Caco-2 (cell line): ENCODE measurements around the gene TMEM184B. TPM values are rescaled to one million over a fixed set of nuclear protein-coding genes. Genes with fewer than 3 reads are reported as not detected.

Source experiments
- BruUV-seq: library from RNA; stranded (reverse); fragments of 400-500 nt; replicated peaks from 2 replicates; lab custom pipeline; 2021; lab: Mats Ljungman, UMichigan
- CTCF ChIA-PET: fragments of 300-600 bp; sonication (Branson Sonifier 250); formaldehyde crosslinking; loops from one replicate; lab custom pipeline; 2022; ENCODE audit warnings: antibody characterized with exemption; lab: Charles Lee
- POLR2A ChIA-PET: fragments of 300-600 bp; sonication (Branson Sonifier 250); formaldehyde crosslinking; loops from one replicate; lab custom pipeline; 2022; ENCODE audit warnings: antibody characterized with exemption; lab: Charles Lee
- DNase-seq, 2 experiments: peaks; one replicate each; pipeline versions ENCODE4 v3.0.0 to v3.0.0-alpha.2; 2020 to 2022
- H3K27me3 ChIP-seq: replicated peaks from 2 replicates; pipeline ENCODE4 v1.6.0; 2011; ENCODE audit warnings: low read length; ENCODE audit not compliant: control insufficient read depth, insufficient read depth
- H3K36me3 ChIP-seq: 2 replicates; pipeline ENCODE4 v1.5.1; 2011; ENCODE audit warnings: low read length; ENCODE audit not compliant: control insufficient read depth, insufficient read depth
- H3K4me1 ChIP-seq: fragments of 250-450 bp; sonication (Bioruptor Pico); 2 replicates; pipeline ENCODE4 v1.5.1; 2020; ENCODE audit warnings: mild to moderate bottlenecking
- H3K4me3 ChIP-seq: 2 replicates; pipeline ENCODE4 v1.5.1; 2011; ENCODE audit warnings: low read depth, mild to moderate bottlenecking, control low read depth, low read length
- H3K9me3 ChIP-seq: fragments of 250-450 bp; sonication (Bioruptor Pico); 2 replicates; pipeline ENCODE4 v1.5.1; 2020; ENCODE audit warnings: mild to moderate bottlenecking, moderate library complexity
- H3K27ac Mint-ChIP-seq: one replicate; pipeline ENCODE4 v1.8.0; 2022; ENCODE audit warnings: mixed read lengths; ENCODE audit not compliant: unreplicated experiment
- H3K27me3 Mint-ChIP-seq: one replicate; pipeline ENCODE4 v1.8.0; 2022; ENCODE audit warnings: mixed read lengths; ENCODE audit not compliant: insufficient read depth, unreplicated experiment
- H3K36me3 Mint-ChIP-seq: one replicate; pipeline ENCODE4 v1.8.0; 2022; ENCODE audit warnings: mild to moderate bottlenecking, mixed read lengths; ENCODE audit not compliant: insufficient read depth, unreplicated experiment
- H3K4me1 Mint-ChIP-seq: one replicate; pipeline ENCODE4 v1.8.0; 2022; ENCODE audit warnings: low read depth, mixed read lengths; ENCODE audit not compliant: unreplicated experiment
- H3K4me3 Mint-ChIP-seq: one replicate; pipeline ENCODE4 v1.8.0; 2022; ENCODE audit warnings: mild to moderate bottlenecking, moderate library complexity, mixed read lengths; ENCODE audit not compliant: unreplicated experiment
- H3K9me3 Mint-ChIP-seq: one replicate; pipeline ENCODE4 v1.8.0; 2022; ENCODE audit warnings: mixed read lengths; ENCODE audit not compliant: unreplicated experiment
- CTCF ChIP-seq, 2 experiments: fragments of 200-600 bp in 1 of 2; IDR thresholded peaks; 1 replicate in 1 of 2; 2 replicates in 1 of 2; pipeline versions ENCODE4 v1.5.1 to v1.8.0; 2011 to 2022; ENCODE audit warnings: antibody characterized with exemption in 1 of 2, control low read depth in 1 of 2, inconsistent platforms in 1 of 2, low read depth in 1 of 2, low read length in 1 of 2, mild to moderate bottlenecking in 1 of 2, moderate library complexity in 1 of 2; ENCODE audit not compliant: insufficient read depth in 1 of 2, severe bottlenecking in 1 of 2, unreplicated experiment in 1 of 2
- intact Hi-C: fragments of 100-400 bp; cut with micrococcal nuclease; formaldehyde crosslinking; loops from one replicate; pipeline ENCODE4 v1.10.0; 2022; ENCODE audit not compliant: unreplicated experiment
- total RNA-seq: library from RNA; stranded (reverse); gene quantifications from 2 replicates; pipeline ENCODE4 v1.2.3, GENCODE V29; 2022

Gene TMEM184B
- total RNA-seq, 1 experiment from 2014 or later: 53.3 TPM

GRCh38 chr22:38208551-38208968 is 64.2 kb downstream of the TMEM184B start:
- ChIA-PET POLR2A (no interaction called here), CTCF (no interaction called here)
- BruUV-seq: no TSS peak
- intact Hi-C loops: no loop called here
- Histone ChIP-seq H3K36me3 (no peaks in the 10 kb centered on the region), H3K4me3 (no peak overlapping the region), H3K4me1 (0 out of 2 replicates have a peak, but pooled peaks cover 2% of the 10 kb centered on the region), H3K27me3 (no peaks in the 10 kb centered on the region), H3K9me3 (no peaks in the 10 kb centered on the region)
- no peak for DNase-seq
- TF ChIP-seq CTCF (IDR thresholded peaks at IDR 0.05; ENCODE audit: insufficient read depth in 1 of 2, low read depth in 1 of 2, low read length in 1 of 2, severe bottlenecking in 1 of 2, unreplicated experiment in 1 of 2): no peak
- Mint-ChIP-seq H3K27me3 (no peaks in the 10 kb centered on the region), H3K36me3 (peaks cover 11% of the 10 kb centered on the region), H3K27ac (no peak overlapping the region), H3K4me1 (peaks cover 6% of the 10 kb centered on the region), H3K4me3 (no peak overlapping the region), H3K9me3 (no peaks in the 10 kb centered on the region)

DNA sequence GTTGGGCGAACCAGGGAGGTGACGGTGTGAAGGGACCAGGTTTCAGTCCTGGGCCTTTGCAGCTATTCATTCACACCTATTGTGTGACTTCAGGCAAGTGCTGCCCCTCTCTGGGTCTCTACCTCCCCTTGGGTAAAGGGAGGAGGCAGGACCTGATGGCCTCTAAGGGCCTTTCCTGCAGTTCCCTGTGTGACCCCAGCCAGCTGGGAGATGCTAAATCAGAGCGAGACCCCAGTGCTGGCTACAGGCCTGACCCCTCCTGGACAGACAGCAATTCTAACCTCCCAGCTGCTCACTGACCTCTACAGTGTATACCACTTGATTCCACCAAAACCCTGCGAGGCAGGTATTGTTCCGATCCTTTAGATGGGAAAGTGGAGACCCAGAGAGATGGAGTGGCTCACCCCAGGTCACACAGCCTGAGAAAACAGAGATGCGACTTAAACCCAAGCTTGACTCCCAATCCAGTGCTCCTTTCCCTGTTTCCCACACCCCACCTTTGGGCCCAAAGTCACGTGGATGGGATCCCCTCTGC is 64.8 kb downstream of the TMEM184B start:
- DNase-seq: no peak
- peaks cover 17% of the 10 kb centered on the region for H3K36me3 Mint-ChIP-seq
- Histone ChIP-seq H3K4me3 (no peak overlapping the region), H3K27me3 (no peaks in the 10 kb centered on the region), H3K36me3 (no peaks in the 10 kb centered on the region), H3K4me1 (0 out of 2 replicates have a peak, but pooled peaks cover 3% of the 10 kb centered on the region), H3K9me3 (no peaks in the 10 kb centered on the region)
- CTCF ChIA-PET: interaction anchor here (1.1 kb wide), 1 partner anchor 93 kb away, joined by 4 read pairs; no protein-coding TSS in a partner anchor
- H3K9me3 Mint-ChIP-seq: no peaks in the 10 kb centered on the region
- no peaks in the 10 kb centered on the region for H3K27me3 Mint-ChIP-seq
- no peak overlapping the region for H3K27ac Mint-ChIP-seq
- no peak for TF ChIP-seq CTCF (IDR thresholded peaks at IDR 0.05; ENCODE audit: insufficient read depth in 1 of 2, low read depth in 1 of 2, low read length in 1 of 2, severe bottlenecking in 1 of 2, unreplicated experiment in 1 of 2)
- H3K4me1 Mint-ChIP-seq: peaks cover 6% of the 10 kb centered on the region
- no TSS peak for BruUV-seq
- POLR2A ChIA-PET: interaction anchor here (0.6 kb wide), 1 partner anchor 17 kb away, joined by 4 read pairs; no protein-coding TSS in a partner anchor
- intact Hi-C loops: no loop called here
- H3K4me3 Mint-ChIP-seq: no peak overlapping the region

DNA sequence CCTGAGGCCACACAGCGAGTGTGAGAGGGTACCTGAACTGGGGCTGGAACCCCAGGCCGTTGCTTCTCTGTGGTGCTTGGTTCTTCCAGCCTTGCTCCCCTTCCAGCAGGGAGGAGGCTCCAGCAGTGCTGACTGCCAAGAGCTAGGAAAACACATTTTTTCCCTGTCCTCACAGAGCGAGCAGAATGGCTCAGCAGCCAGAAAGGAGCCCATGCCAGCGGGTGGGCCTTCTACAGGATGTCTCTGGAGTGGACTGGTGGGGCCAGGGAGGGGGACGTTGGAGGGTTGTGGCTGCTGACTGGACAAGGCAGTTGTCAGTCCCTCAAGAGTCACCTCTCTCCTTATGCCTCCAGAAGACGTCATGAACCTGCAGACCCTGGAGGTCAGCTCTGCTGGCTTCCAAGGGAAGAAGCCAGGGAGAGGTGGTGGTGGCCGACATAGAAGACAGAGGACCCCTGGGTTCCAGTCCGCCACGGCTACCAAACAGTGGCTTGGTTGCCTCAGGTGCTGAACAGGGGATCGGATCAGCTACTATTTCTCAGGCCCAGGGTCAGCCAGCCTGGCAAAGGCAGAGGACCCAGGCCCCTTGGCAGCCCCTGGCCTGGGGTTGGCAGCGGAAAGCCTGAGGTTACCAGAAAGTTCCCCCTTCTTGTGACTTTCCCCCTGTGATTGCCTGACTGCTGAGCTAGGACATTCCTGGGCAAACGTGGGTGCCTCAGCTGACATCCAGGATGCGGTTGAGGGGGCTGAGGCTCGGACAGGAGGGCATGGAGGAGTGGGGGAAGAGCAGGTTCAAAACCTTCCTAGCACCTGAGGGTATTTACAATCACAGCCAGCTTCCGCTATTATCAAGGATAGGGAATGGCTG is 67.3 kb downstream of the TMEM184B start:
- no peaks in the 10 kb centered on the region for H3K27me3 Mint-ChIP-seq
- ChIA-PET CTCF (no interaction called here), POLR2A (no interaction called here)
- intact Hi-C loops: no loop called here
- no peaks in the 10 kb centered on the region for H3K9me3 ChIP-seq
- H3K36me3 ChIP-seq: no peaks in the 10 kb centered on the region
- H3K36me3 Mint-ChIP-seq: peaks cover 29% of the 10 kb centered on the region
- no peak overlapping the region for H3K27ac Mint-ChIP-seq
- no peak overlapping the region for H3K4me3 ChIP-seq
- no peak for TF ChIP-seq CTCF (IDR thresholded peaks at IDR 0.05; ENCODE audit: insufficient read depth in 1 of 2, low read depth in 1 of 2, low read length in 1 of 2, severe bottlenecking in 1 of 2, unreplicated experiment in 1 of 2)
- peaks cover 13% of the 10 kb centered on the region for H3K4me1 Mint-ChIP-seq
- H3K27me3 ChIP-seq: no peaks in the 10 kb centered on the region
- peaks cover 9% of the 10 kb centered on the region; the same call in 1 of the 2 replicates for H3K4me1 ChIP-seq
- no TSS peak for BruUV-seq
- H3K9me3 Mint-ChIP-seq: no peaks in the 10 kb centered on the region
- H3K4me3 Mint-ChIP-seq: no peak overlapping the region
- DNase-seq: no peak
